Measurements from ENCODE around the gene FKBP5. TPM values are rescaled to one million over a fixed set of nuclear protein-coding genes. Genes with fewer than 3 reads are reported as not detected.

The FKBP5 gene
- total RNA-seq, 1 donor from 2014 or later, result 5.9 TPM

- no peak overlapping the region for H3K4me3 Mint-ChIP-seq (ENCODE audit: low read depth)
- no peak overlapping the region for H3K27ac Mint-ChIP-seq
- TF ChIP-seq CTCF (IDR thresholded peaks at IDR 0.05; ENCODE audit: unreplicated experiment), result no peak
- peaks cover 3% of the 10 kb centered on the region for H3K27me3 Mint-ChIP-seq
- H3K4me1 Mint-ChIP-seq (ENCODE audit: low read depth), result no peaks in the 10 kb centered on the region
- H3K9me3 Mint-ChIP-seq (ENCODE audit: low read depth), result peaks cover 3% of the 10 kb centered on the region
- DNase-seq (ENCODE audit: low spot score, unreplicated experiment), result no peak
- H3K36me3 Mint-ChIP-seq (ENCODE audit: insufficient read depth), result no peaks in the 10 kb centered on the region
Observed at GRCh38 chr6:35710241-35710847, 21.6 kb upstream of the FKBP5 start.

GRCh38 chr6:35708585-35708984, 19.9 kb upstream of the FKBP5 start:
- TF ChIP-seq CTCF (IDR thresholded peaks at IDR 0.05; ENCODE audit: unreplicated experiment), result no peak
- Mint-ChIP-seq H3K4me3 (ENCODE audit: low read depth) (no peak overlapping the region), H3K27me3 (peaks cover 3% of the 10 kb centered on the region), H3K9me3 (ENCODE audit: low read depth) (peaks cover 9% of the 10 kb centered on the region), H3K36me3 (ENCODE audit: insufficient read depth) (no peaks in the 10 kb centered on the region), H3K4me1 (ENCODE audit: low read depth) (no peaks in the 10 kb centered on the region), H3K27ac (no peak overlapping the region)
- no peak for DNase-seq (ENCODE audit: low spot score, unreplicated experiment)

- Mint-ChIP-seq H3K27ac (no peak overlapping the region), H3K4me1 (ENCODE audit: low read depth) (no peaks in the 10 kb centered on the region), H3K4me3 (ENCODE audit: low read depth) (no peak overlapping the region), H3K36me3 (ENCODE audit: insufficient read depth) (no peaks in the 10 kb centered on the region), H3K27me3 (peaks cover 3% of the 10 kb centered on the region), H3K9me3 (ENCODE audit: low read depth) (peaks cover 10% of the 10 kb centered on the region)
- TF ChIP-seq CTCF (IDR thresholded peaks at IDR 0.05; ENCODE audit: unreplicated experiment), result no peak
- DNase-seq (ENCODE audit: low spot score, unreplicated experiment), result no peak
Observed at GRCh38 chr6:35707714-35708407, 19.1 kb upstream of the FKBP5 start.

- DNase-seq (ENCODE audit: low spot score, unreplicated experiment), result no peak
- Mint-ChIP-seq H3K27me3 (peaks cover 3% of the 10 kb centered on the region), H3K4me3 (ENCODE audit: low read depth) (no peak overlapping the region), H3K9me3 (ENCODE audit: low read depth) (peaks cover 10% of the 10 kb centered on the region), H3K4me1 (ENCODE audit: low read depth) (no peaks in the 10 kb centered on the region), H3K36me3 (ENCODE audit: insufficient read depth) (no peaks in the 10 kb centered on the region), H3K27ac (no peak overlapping the region)
- no peak for TF ChIP-seq CTCF (IDR thresholded peaks at IDR 0.05; ENCODE audit: unreplicated experiment)
Observed at GRCh38 chr6:35706468-35706867, 17.8 kb upstream of the FKBP5 start.

GRCh38 chr6:35703554-35703953, 14.8 kb upstream of the FKBP5 start:
- Mint-ChIP-seq H3K9me3 (ENCODE audit: low read depth) (peaks cover 8% of the 10 kb centered on the region), H3K27ac (no peak overlapping the region), H3K4me1 (ENCODE audit: low read depth) (no peaks in the 10 kb centered on the region), H3K4me3 (ENCODE audit: low read depth) (no peak overlapping the region), H3K27me3 (no peaks in the 10 kb centered on the region), H3K36me3 (ENCODE audit: insufficient read depth) (no peaks in the 10 kb centered on the region)
- DNase-seq (ENCODE audit: low spot score, unreplicated experiment), result no peak
- TF ChIP-seq CTCF (IDR thresholded peaks at IDR 0.05; ENCODE audit: unreplicated experiment), result no peak
